IMR-90 (cell line): ENCODE measurements around the gene PTPRG. TPM values are rescaled to one million over a fixed set of nuclear protein-coding genes. Genes with fewer than 3 reads are reported as not detected.

ENCODE experiments used
- ATAC-seq: fragments of 200-7000 bp; cut with Tn5 transposase; 2 replicates; pipeline ENCODE4 v1.9.1; 2020; ENCODE audit warnings: low read depth, mild to moderate bottlenecking, moderate library complexity
- BruUV-seq: library from RNA; stranded (reverse); fragments of 400-500 nt; replicated peaks from 2 replicates; lab custom pipeline; 2021; lab: Mats Ljungman, UMichigan
- CTCF ChIA-PET: fragments of 300-600 bp; formaldehyde crosslinking; extraction: SDS; loops from one replicate; lab custom pipeline; 2021; ENCODE audit warnings: antibody characterized with exemption; lab: Yijun Ruan, JAX
- POLR2A ChIA-PET: fragments of 300-600 bp; sonication (Branson Sonifier 250); formaldehyde crosslinking; loops from one replicate; lab custom pipeline; 2022; ENCODE audit warnings: antibody characterized with exemption; ENCODE audit not compliant: unreplicated experiment; lab: Charles Lee
- DNase-seq: peaks from one replicate; pipeline ENCODE4 v3.0.0; 2013
- H2AFZ ChIP-seq: replicated peaks from 2 replicates; pipeline ENCODE3; 2013; ENCODE audit warnings: low read length, mild to moderate bottlenecking; ENCODE audit not compliant: poor library complexity
- H2AK5ac ChIP-seq: 2 replicates; pipeline ENCODE4 v1.6.1; 2013; ENCODE audit warnings: low read depth, low read length, inconsistent platforms
- H2AK9ac ChIP-seq: replicated peaks from 2 replicates; pipeline ENCODE3; 2013; ENCODE audit warnings: mild to moderate bottlenecking, low read depth, low read length, moderate library complexity; ENCODE audit not compliant: poor library complexity
- H2BK120ac ChIP-seq: 2 replicates; pipeline ENCODE4 v1.6.1; 2013; ENCODE audit warnings: low read depth, low read length, inconsistent platforms
- H2BK15ac ChIP-seq: 3 replicates; pipeline ENCODE4 v1.6.1; 2013; ENCODE audit warnings: low read depth, low read length, inconsistent platforms
- H2BK20ac ChIP-seq: 2 replicates; pipeline ENCODE4 v1.6.1; 2013; ENCODE audit warnings: low read depth, mild to moderate bottlenecking, inconsistent platforms, low read length, moderate library complexity
- H2BK5ac ChIP-seq: 2 replicates; pipeline ENCODE4 v1.6.1; 2013; ENCODE audit warnings: mild to moderate bottlenecking, low read depth, low read length, inconsistent platforms; ENCODE audit not compliant: poor library complexity, severe bottlenecking
- H3K14ac ChIP-seq: replicated peaks from 2 replicates; pipeline ENCODE4 v1.6.1; 2013; ENCODE audit warnings: low read depth, low read length, inconsistent platforms
- H3K18ac ChIP-seq: 2 replicates; pipeline ENCODE4 v1.6.1; 2013; ENCODE audit warnings: low read depth, low read length, control low read depth
- H3K23ac ChIP-seq: 2 replicates; pipeline ENCODE4 v1.6.1; 2013; ENCODE audit warnings: low read depth, low read length, inconsistent platforms
- H3K27ac ChIP-seq: 2 replicates; pipeline ENCODE4 v1.5.1; 2013; ENCODE audit warnings: mild to moderate bottlenecking, control low read depth, low read length; ENCODE audit not compliant: insufficient read depth
- H3K27me3 ChIP-seq: 2 replicates; pipeline ENCODE4 v1.6.1; 2013; ENCODE audit warnings: low read length; ENCODE audit not compliant: control insufficient read depth, insufficient read depth
- H3K36me3 ChIP-seq: 2 replicates; pipeline ENCODE4 v1.6.1; 2013; ENCODE audit warnings: low read length, mixed read lengths; ENCODE audit not compliant: control insufficient read depth, insufficient read depth
- H3K4ac ChIP-seq: 2 replicates; pipeline ENCODE4 v1.6.1; 2013; ENCODE audit warnings: low read depth, low read length, inconsistent platforms
- H3K4me1 ChIP-seq: 2 replicates; pipeline ENCODE4 v1.6.1; 2013; ENCODE audit warnings: low read length, mixed read lengths; ENCODE audit not compliant: control insufficient read depth, insufficient read depth
- H3K4me2 ChIP-seq: 2 replicates; pipeline ENCODE4 v1.6.1; 2013; ENCODE audit warnings: low read depth, mild to moderate bottlenecking, control low read depth, low read length, moderate library complexity
- H3K4me3 ChIP-seq: 2 replicates; pipeline ENCODE4 v1.5.1; 2013; ENCODE audit warnings: low read depth, mild to moderate bottlenecking, control low read depth, low read length, moderate library complexity; ENCODE audit not compliant: insufficient read depth
- H3K56ac ChIP-seq: 2 replicates; pipeline ENCODE4 v1.6.1; 2013; ENCODE audit warnings: low read length, inconsistent platforms; ENCODE audit not compliant: insufficient read depth; ENCODE audit errors: extremely low read depth
- H3K79me1 ChIP-seq, 2 experiments: 2 replicates each; pipeline ENCODE4 v1.6.1; 2013; ENCODE audit warnings: low read length in 2 of 2, inconsistent platforms in 1 of 2, low read depth in 1 of 2
- H3K9ac ChIP-seq: 2 replicates; pipeline ENCODE4 v1.6.1; 2013; ENCODE audit warnings: low read depth, low read length, control low read depth
- H3K9me1 ChIP-seq: 2 replicates; pipeline ENCODE4 v1.6.1; 2013; ENCODE audit warnings: low read length, inconsistent platforms; ENCODE audit not compliant: insufficient read depth
- H3K9me3 ChIP-seq: 2 replicates; pipeline ENCODE4 v1.6.1; 2013; ENCODE audit warnings: low read length; ENCODE audit not compliant: control insufficient read depth, insufficient read depth
- H4K20me1 ChIP-seq: 2 replicates; pipeline ENCODE4 v1.6.1; 2013; ENCODE audit warnings: low read length, inconsistent platforms; ENCODE audit not compliant: insufficient read depth
- H4K5ac ChIP-seq: 2 replicates; pipeline ENCODE4 v1.6.1; 2013; ENCODE audit warnings: mild to moderate bottlenecking, low read depth, low read length, control low read depth
- H4K8ac ChIP-seq, 2 experiments: 2 replicates each; pipeline ENCODE4 v1.6.1; 2013; ENCODE audit warnings: low read depth in 2 of 2, low read length in 2 of 2, control low read depth in 1 of 2, inconsistent platforms in 1 of 2
- H4K91ac ChIP-seq: 2 replicates; pipeline ENCODE4 v1.6.1; 2013; ENCODE audit warnings: low read depth, low read length, inconsistent platforms; ENCODE audit not compliant: insufficient read depth
- BHLHE40 ChIP-seq: fragments of 150-350 bp; IDR thresholded peaks from 2 replicates; pipeline ENCODE4 v1.6.1; 2016; ENCODE audit warnings: mild to moderate bottlenecking, low read depth, low read length
- CEBPB ChIP-seq: IDR thresholded peaks from 2 replicates; pipeline ENCODE4 v1.6.1; 2012; ENCODE audit warnings: low read depth, low read length, improper control_type of control experiment
- CHD1 ChIP-seq: IDR thresholded peaks from 2 replicates; pipeline ENCODE4 v1.6.1; 2012; ENCODE audit warnings: low read depth, low read length, improper control_type of control experiment
- FOS ChIP-seq: fragments of 150-350 bp; IDR thresholded peaks from 2 replicates; pipeline ENCODE4 v1.6.1; 2016; ENCODE audit warnings: low read depth, low read length
- MAFK ChIP-seq: IDR thresholded peaks from 2 replicates; pipeline ENCODE4 v1.6.1; 2012; ENCODE audit warnings: low read depth, low read length, improper control_type of control experiment
- MAZ ChIP-seq: IDR thresholded peaks from 2 replicates; pipeline ENCODE4 v1.6.1; 2012; ENCODE audit warnings: low read depth, mild to moderate bottlenecking, low read length, improper control_type of control experiment, moderate library complexity, borderline replicate concordance
- MXI1 ChIP-seq: IDR thresholded peaks from 2 replicates; pipeline ENCODE4 v1.6.1; 2012; ENCODE audit warnings: low read depth, mild to moderate bottlenecking, low read length, moderate library complexity, borderline replicate concordance
- NFE2L2 ChIP-seq: fragments of 150-350 bp; IDR thresholded peaks from 2 replicates; pipeline ENCODE4 v1.6.1; 2016; ENCODE audit warnings: low read depth, mild to moderate bottlenecking, low read length
- POLR2A ChIP-seq: IDR thresholded peaks from 2 replicates; pipeline ENCODE4 v1.6.1; 2012; ENCODE audit warnings: mild to moderate bottlenecking, low read depth, low read length
- RAD21 ChIP-seq: IDR thresholded peaks from 2 replicates; pipeline ENCODE4 v1.6.1; 2012; ENCODE audit warnings: low read length, improper control_type of control experiment
- RCOR1 ChIP-seq: IDR thresholded peaks from 2 replicates; pipeline ENCODE4 v1.6.1; 2012; ENCODE audit warnings: mild to moderate bottlenecking, low read length, improper control_type of control experiment; ENCODE audit not compliant: insufficient replicate concordance
- WGBS, 2 experiments: methylation state at CpG; one replicate each; pipeline versions ENCODE4 v1.1.5 to v1.1.7; 2013; ENCODE audit warnings: missing lambda C conversion rate in 2 of 2; ENCODE audit not compliant: insufficient read length in 1 of 2; ENCODE audit errors: extremely low coverage in 2 of 2; 5-methylcytosine and 5-hydroxymethylcytosine counted together
- dilution Hi-C: fragments of 300-500 bp; cut with HindIII; formaldehyde crosslinking; loops from one replicate; pipeline ENCODE4 v1.14.3; 2018; ENCODE audit warnings: low sequenced_read_pairs; ENCODE audit not compliant: unreplicated experiment
- in situ Hi-C: fragments of 300-500 bp; cut with MboI; formaldehyde crosslinking; loops from 3 replicates; pipeline ENCODE4 v1.14.3; 2019; ENCODE audit warnings: low sequenced_read_pairs, inconsistent platforms, mixed read lengths
- intact Hi-C: fragments of 100-400 bp; cut with micrococcal nuclease; formaldehyde crosslinking; loops from 2 replicates; pipeline ENCODE4 v1.10.0; 2022
- polyA plus RNA-seq, 3 experiments: library from polyadenylated mRNA; depleted of rRNA; stranded (reverse); fragments of >200 nt; gene quantifications; 2 replicates each; pipeline ENCODE4 v1.2.3, GENCODE V29; 2012; ENCODE audit warnings: low replicate concordance in 1 of 3
- total RNA-seq: library from RNA; depleted of rRNA; stranded (reverse); fragments of >200 nt; gene quantifications from 2 replicates; pipeline ENCODE4 v1.2.3, GENCODE V29; 2012
- TF ChIP-seq, protein P1 (sequence below): conservative IDR thresholded peaks from 2 replicates; pipeline ENCODE4 v1.5.1; 2012; ENCODE audit warnings: mild to moderate bottlenecking, low read depth, low read length, improper control_type of control experiment
- TF ChIP-seq, protein P2 (sequence below): fragments of 150-350 bp; IDR thresholded peaks from 2 replicates; pipeline ENCODE4 v1.6.1; 2017; ENCODE audit warnings: mild to moderate bottlenecking, antibody characterized with exemption, low read length, low read depth
- TF ChIP-seq, protein P3 (sequence below): fragments of 150-350 bp; IDR thresholded peaks from 2 replicates; pipeline ENCODE4 v1.6.1; 2016; ENCODE audit warnings: low read depth, mild to moderate bottlenecking, low read length, moderate library complexity, borderline replicate concordance

Gene PTPRG
- total and polyA plus RNA-seq, 2 of the 4 experiments (the other 2 are of a cell fraction), result 7.7 to 31.0 TPM

DNA sequence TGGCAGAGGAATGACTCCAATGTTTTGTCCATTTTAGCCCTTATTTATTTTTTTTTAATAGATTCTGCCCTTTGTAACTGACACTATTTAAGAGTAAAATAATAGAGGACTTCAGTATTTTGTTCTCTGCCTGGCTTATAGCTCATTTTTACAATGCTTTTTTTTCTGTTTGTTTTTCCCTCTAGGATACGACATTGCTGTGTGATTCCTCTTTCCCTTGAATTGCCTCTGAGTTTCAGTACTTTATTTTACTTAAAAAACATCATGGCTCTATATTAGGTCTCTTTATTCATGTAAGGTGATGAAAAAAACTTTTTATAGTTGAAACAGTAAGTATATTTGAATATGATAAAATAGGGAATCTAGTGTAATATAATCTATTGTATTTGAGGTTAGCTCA, 179.1 kb downstream of the PTPRG start:
- no peak overlapping the region for H3K4ac ChIP-seq
- no peak overlapping the region for H2AK5ac ChIP-seq
- H3K18ac ChIP-seq, result no peak overlapping the region
- H3K4me1 ChIP-seq, result no peaks in the 10 kb centered on the region
- no CpG with 5 or more reads among the region's 1 CpG for WGBS, 2 experiments
- intact Hi-C loops, result no loop called here
- no peak overlapping the region for H2BK20ac ChIP-seq
- H3K27me3 ChIP-seq, result no peaks in the 10 kb centered on the region
- H2BK15ac ChIP-seq, result no peak overlapping the region
- POLR2A ChIA-PET, result interaction anchor here (0.6 kb wide), 1 partner anchor 55 kb away, joined by 3 read pairs; no protein-coding TSS in a partner anchor
- no peak overlapping the region for H3K9ac ChIP-seq
- no peak overlapping the region for H3K4me3 ChIP-seq
- no peak overlapping the region for H3K23ac ChIP-seq
- H3K9me3 ChIP-seq, result no peaks in the 10 kb centered on the region
- H2AK9ac ChIP-seq, result no peak overlapping the region
- H4K5ac ChIP-seq, result no peak overlapping the region
- H4K91ac ChIP-seq, result no peak overlapping the region
- TF ChIP-seq RCOR1 (no peak), CEBPB (no peak), MAZ (no peak), RAD21 (no peak), FOS (no peak), BHLHE40 (no peak), MAFK (no peak), NFE2L2 (no peak), CHD1 (no peak), POLR2A (no peak), MXI1 (no peak)
- TF ChIP-seq, protein P1, sequence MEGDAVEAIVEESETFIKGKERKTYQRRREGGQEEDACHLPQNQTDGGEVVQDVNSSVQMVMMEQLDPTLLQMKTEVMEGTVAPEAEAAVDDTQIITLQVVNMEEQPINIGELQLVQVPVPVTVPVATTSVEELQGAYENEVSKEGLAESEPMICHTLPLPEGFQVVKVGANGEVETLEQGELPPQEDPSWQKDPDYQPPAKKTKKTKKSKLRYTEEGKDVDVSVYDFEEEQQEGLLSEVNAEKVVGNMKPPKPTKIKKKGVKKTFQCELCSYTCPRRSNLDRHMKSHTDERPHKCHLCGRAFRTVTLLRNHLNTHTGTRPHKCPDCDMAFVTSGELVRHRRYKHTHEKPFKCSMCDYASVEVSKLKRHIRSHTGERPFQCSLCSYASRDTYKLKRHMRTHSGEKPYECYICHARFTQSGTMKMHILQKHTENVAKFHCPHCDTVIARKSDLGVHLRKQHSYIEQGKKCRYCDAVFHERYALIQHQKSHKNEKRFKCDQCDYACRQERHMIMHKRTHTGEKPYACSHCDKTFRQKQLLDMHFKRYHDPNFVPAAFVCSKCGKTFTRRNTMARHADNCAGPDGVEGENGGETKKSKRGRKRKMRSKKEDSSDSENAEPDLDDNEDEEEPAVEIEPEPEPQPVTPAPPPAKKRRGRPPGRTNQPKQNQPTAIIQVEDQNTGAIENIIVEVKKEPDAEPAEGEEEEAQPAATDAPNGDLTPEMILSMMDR, result no peak
- TF ChIP-seq, protein P2, sequence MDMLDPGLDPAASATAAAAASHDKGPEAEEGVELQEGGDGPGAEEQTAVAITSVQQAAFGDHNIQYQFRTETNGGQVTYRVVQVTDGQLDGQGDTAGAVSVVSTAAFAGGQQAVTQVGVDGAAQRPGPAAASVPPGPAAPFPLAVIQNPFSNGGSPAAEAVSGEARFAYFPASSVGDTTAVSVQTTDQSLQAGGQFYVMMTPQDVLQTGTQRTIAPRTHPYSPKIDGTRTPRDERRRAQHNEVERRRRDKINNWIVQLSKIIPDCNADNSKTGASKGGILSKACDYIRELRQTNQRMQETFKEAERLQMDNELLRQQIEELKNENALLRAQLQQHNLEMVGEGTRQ, result no peak
- TF ChIP-seq, protein P3, sequence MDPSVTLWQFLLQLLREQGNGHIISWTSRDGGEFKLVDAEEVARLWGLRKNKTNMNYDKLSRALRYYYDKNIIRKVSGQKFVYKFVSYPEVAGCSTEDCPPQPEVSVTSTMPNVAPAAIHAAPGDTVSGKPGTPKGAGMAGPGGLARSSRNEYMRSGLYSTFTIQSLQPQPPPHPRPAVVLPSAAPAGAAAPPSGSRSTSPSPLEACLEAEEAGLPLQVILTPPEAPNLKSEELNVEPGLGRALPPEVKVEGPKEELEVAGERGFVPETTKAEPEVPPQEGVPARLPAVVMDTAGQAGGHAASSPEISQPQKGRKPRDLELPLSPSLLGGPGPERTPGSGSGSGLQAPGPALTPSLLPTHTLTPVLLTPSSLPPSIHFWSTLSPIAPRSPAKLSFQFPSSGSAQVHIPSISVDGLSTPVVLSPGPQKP, result no peak
- H3K79me1 ChIP-seq, result peaks cover 10 to 48% of the 10 kb centered on the region in 2 experiments
- H3K36me3 ChIP-seq, result no peaks in the 10 kb centered on the region
- no peak overlapping the region for H2BK5ac ChIP-seq
- no peaks in the 10 kb centered on the region for H3K9me1 ChIP-seq
- no peak overlapping the region for H3K56ac ChIP-seq
- no TSS peak for BruUV-seq
- ATAC-seq (no peak), DNase-seq (no peak)
- H4K8ac ChIP-seq, result no peak overlapping the region
- no peak overlapping the region for H3K14ac ChIP-seq
- in situ Hi-C loops, result no loop called here
- dilution Hi-C loops, result no loop called here
- no peak overlapping the region for H2BK120ac ChIP-seq
- H4K20me1 ChIP-seq, result peaks cover 7% of the 10 kb centered on the region; the same call in 1 of the 2 replicates
- H2AFZ ChIP-seq, result no peak overlapping the region
- no peak overlapping the region for H3K4me2 ChIP-seq
- CTCF ChIA-PET, result no interaction called here
- no peak overlapping the region for H3K27ac ChIP-seq
